HG03139 (cell line): Measurements from ENCODE around the gene ZNF384.
A peak's percentile ranks its signal among the peaks of the same experiment; 100 is the strongest.

Experiments
- ATAC-seq: cut with Tn5 transposase; IDR thresholded peaks from one replicate; pipeline ENCODE4 v1.9.1; 2021; ENCODE audit not compliant: unreplicated experiment

ZNF384 gene

GRCh38 chr12:6653987-6654386 lies 35.2 kb downstream of the ZNF384 start:
- ATAC-seq = no peak

GRCh38 chr12:6653342-6653741 lies 35.8 kb downstream of the ZNF384 start:
- ATAC-seq = no peak

- ATAC-seq = no peak
Measured at GRCh38 chr12:6652391-6652790, 36.8 kb downstream of the ZNF384 start.

GRCh38 chr12:6650832-6651231 lies 38.3 kb downstream of the ZNF384 start:
- ATAC-seq = no peak

GRCh38 chr12:6647083-6647604 lies 42.0 kb downstream of the ZNF384 start, which contains the start of gene ACRBP:
Gene ACRBP, minus strand, starts transcription at chr12:6647432. Its CDS starts 66 bp downstream, at chr12:6647366.
- no peak for ATAC-seq

- no peak for ATAC-seq
Measured at GRCh38 chr12:6646276-6647082, 42.7 kb downstream of the ZNF384 start.

GRCh38 chr12:6644903-6645302 lies 44.3 kb downstream of the ZNF384 start:
- ATAC-seq = no peak

- ATAC-seq = no peak
Measured at GRCh38 chr12:6644257-6644596, 44.9 kb downstream of the ZNF384 start.

GRCh38 chr12:6643569-6644256 lies 45.5 kb downstream of the ZNF384 start:
- ATAC-seq = no peak

- ATAC-seq = no peak
Measured at GRCh38 chr12:6641131-6641530, 48.0 kb downstream of the ZNF384 start.

GRCh38 chr12:6640497-6640896 lies 48.7 kb downstream of the ZNF384 start:
- ATAC-seq = no peak

- no peak for ATAC-seq
Measured at GRCh38 chr12:6639151-6639801, 49.9 kb downstream of the ZNF384 start.

GRCh38 chr12:6638305-6638704 lies 50.9 kb downstream of the ZNF384 start:
- ATAC-seq = no peak

- peak; percentile 51 for ATAC-seq
Measured at GRCh38 chr12:6635856-6636531, 53.2 kb downstream of the ZNF384 start, which contains the start of gene LPAR5. Gene LPAR5, minus strand, starts transcription at chr12:6635959. Its CDS starts 14,711 bp downstream, at chr12:6621248.

- ATAC-seq = peak; percentile 34
Measured at GRCh38 chr12:6635375-6635855, 53.8 kb downstream of the ZNF384 start.

GRCh38 chr12:6632026-6632983 lies 56.9 kb downstream of the ZNF384 start:
- ATAC-seq = peak; percentile 61

- no peak for ATAC-seq
Measured at GRCh38 chr12:6631549-6631961, 57.6 kb downstream of the ZNF384 start.

- no peak for ATAC-seq
Measured at GRCh38 chr12:6630736-6631135, 58.4 kb downstream of the ZNF384 start.

GRCh38 chr12:6627616-6628015 lies 61.6 kb downstream of the ZNF384 start:
- no peak for ATAC-seq
